SK-N-SH (cell line): ENCODE data around the gene ACTR8.

Source experiments
- CHD2 ChIP-seq: fragments of 150-350 bp; IDR thresholded peaks from 2 replicates; pipeline ENCODE4 v1.6.1; 2018; ENCODE audit warnings: low read length; ENCODE audit not compliant: partially characterized antibody
- CTCF ChIP-seq: fragments of 200-600 bp; sonication (generic); IDR thresholded peaks from 2 replicates; pipeline ENCODE4 v1.6.1; 2017; ENCODE audit warnings: antibody characterized with exemption, mild to moderate bottlenecking, moderate library complexity
- EP300 ChIP-seq, 2 experiments: IDR thresholded peaks; 2 replicates each; pipeline versions ENCODE4 v1.4.0 to v1.6.1; 2012; ENCODE audit warnings: borderline replicate concordance in 1 of 2, low read depth in 1 of 2, low read length in 1 of 2
- EZH2phosphoT487 ChIP-seq: fragments of 200-600 bp; sonication (generic); IDR thresholded peaks from 2 replicates; pipeline ENCODE4 v1.6.1; 2017; ENCODE audit warnings: low read depth, mixed run types, mild to moderate bottlenecking, antibody characterized with exemption, moderate library complexity, borderline replicate concordance
- FOXJ3 ChIP-seq: sonication (generic); formaldehyde crosslinking; IDR thresholded peaks from 2 replicates; pipeline ENCODE4 v1.5.1; 2020; ENCODE audit warnings: mild to moderate bottlenecking, missing genetic modification reagents
- GATA2 ChIP-seq: sonication (generic); formaldehyde crosslinking; IDR thresholded peaks from 2 replicates; pipeline ENCODE4 v1.5.0; 2020; ENCODE audit warnings: mild to moderate bottlenecking, missing genetic modification reagents
- JUND ChIP-seq: IDR thresholded peaks from 2 replicates; pipeline ENCODE4 v1.4.0; 2012
- MAX ChIP-seq: IDR thresholded peaks from 2 replicates; pipeline ENCODE4 v1.4.0; 2012; ENCODE audit warnings: low read depth
- PBX3 ChIP-seq: IDR thresholded peaks from 2 replicates; pipeline ENCODE4; 2012
- POLR2AphosphoS5 ChIP-seq: IDR thresholded peaks from 2 replicates; pipeline ENCODE4 v1.6.1; 2012; ENCODE audit warnings: low read depth, low read length
- RAD21 ChIP-seq: IDR thresholded peaks from 2 replicates; pipeline ENCODE4 v1.6.1; 2012; ENCODE audit warnings: mild to moderate bottlenecking, low read length
- RCOR1 ChIP-seq: fragments of 150-350 bp; IDR thresholded peaks from 2 replicates; pipeline ENCODE4 v1.6.1; 2017; ENCODE audit warnings: antibody characterized with exemption, low read length
- TAF1 ChIP-seq: IDR thresholded peaks from 2 replicates; pipeline ENCODE4 v1.6.1; 2012; ENCODE audit warnings: low read depth, mild to moderate bottlenecking, low read length, moderate library complexity, borderline replicate concordance
- YY1 ChIP-seq: IDR thresholded peaks from 2 replicates; pipeline ENCODE4 v1.4.0; 2012; ENCODE audit warnings: low read depth, mild to moderate bottlenecking

GRCh38 chr3:53887446-53887845, 5.5 kb upstream of the ACTR8 start:
- TF ChIP-seq CTCF (no peak), RCOR1 (no peak), GATA2 (CRISPR knock-in tag) (no peak), TAF1 (no peak), MAX (no peak), CHD2 (no peak), EZH2phosphoT487 (no peak), PBX3 (no peak), EP300 (IDR thresholded peaks at IDR 0.05; ENCODE audit: borderline replicate concordance in 1 of 2, low read depth in 1 of 2, low read length in 1 of 2) (no peak), RAD21 (no peak), POLR2AphosphoS5 (no peak), FOXJ3 (CRISPR knock-in tag) (no peak), JUND (no peak), YY1 (no peak)
